ENCODE data around the gene SPEM2. TPM values are rescaled to one million over a fixed set of nuclear protein-coding genes. Genes with fewer than 3 reads are reported as not detected.

The SPEM2 gene
- total RNA-seq, 6 experiments from 2014 or later: not detected

DNA sequence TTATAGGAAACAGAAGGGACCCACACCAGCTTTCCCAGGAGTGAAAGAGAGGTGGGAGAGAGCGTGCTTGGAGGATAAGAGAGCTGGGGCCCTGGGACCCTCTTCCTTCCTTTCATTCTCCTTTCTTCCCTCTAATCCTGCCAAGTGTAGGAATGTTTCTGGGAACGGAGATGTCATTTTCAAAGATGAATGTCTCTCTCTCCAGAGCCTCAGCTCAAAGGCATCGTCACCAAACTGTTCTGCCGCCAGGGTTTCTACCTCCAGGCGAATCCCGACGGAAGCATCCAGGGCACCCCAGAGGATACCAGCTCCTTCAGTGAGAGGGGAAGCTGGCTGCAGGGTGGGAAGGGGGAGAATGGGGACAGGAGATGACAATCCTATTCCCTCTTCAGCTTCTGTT lies 15.8 kb downstream of the SPEM2 start:
- Mint-ChIP-seq H3K27me3 (ENCODE audit: insufficient read depth) (peaks cover 30% of the 10 kb centered on the region), H3K4me1 (ENCODE audit: low read depth) (peaks cover 47% of the 10 kb centered on the region), H3K27ac (no peak overlapping the region), H3K9me3 (no peaks in the 10 kb centered on the region), H3K36me3 (ENCODE audit: low read depth) (no peaks in the 10 kb centered on the region; the same call in 1 of the 2 replicates), H3K4me3 (no peak overlapping the region)
- TF ChIP-seq, protein P1, sequence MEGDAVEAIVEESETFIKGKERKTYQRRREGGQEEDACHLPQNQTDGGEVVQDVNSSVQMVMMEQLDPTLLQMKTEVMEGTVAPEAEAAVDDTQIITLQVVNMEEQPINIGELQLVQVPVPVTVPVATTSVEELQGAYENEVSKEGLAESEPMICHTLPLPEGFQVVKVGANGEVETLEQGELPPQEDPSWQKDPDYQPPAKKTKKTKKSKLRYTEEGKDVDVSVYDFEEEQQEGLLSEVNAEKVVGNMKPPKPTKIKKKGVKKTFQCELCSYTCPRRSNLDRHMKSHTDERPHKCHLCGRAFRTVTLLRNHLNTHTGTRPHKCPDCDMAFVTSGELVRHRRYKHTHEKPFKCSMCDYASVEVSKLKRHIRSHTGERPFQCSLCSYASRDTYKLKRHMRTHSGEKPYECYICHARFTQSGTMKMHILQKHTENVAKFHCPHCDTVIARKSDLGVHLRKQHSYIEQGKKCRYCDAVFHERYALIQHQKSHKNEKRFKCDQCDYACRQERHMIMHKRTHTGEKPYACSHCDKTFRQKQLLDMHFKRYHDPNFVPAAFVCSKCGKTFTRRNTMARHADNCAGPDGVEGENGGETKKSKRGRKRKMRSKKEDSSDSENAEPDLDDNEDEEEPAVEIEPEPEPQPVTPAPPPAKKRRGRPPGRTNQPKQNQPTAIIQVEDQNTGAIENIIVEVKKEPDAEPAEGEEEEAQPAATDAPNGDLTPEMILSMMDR (IDR thresholded peaks at IDR 0.05): peak; percentile 1; the same call in 1 of the 2 replicates
- no peak for DNase-seq

DNA sequence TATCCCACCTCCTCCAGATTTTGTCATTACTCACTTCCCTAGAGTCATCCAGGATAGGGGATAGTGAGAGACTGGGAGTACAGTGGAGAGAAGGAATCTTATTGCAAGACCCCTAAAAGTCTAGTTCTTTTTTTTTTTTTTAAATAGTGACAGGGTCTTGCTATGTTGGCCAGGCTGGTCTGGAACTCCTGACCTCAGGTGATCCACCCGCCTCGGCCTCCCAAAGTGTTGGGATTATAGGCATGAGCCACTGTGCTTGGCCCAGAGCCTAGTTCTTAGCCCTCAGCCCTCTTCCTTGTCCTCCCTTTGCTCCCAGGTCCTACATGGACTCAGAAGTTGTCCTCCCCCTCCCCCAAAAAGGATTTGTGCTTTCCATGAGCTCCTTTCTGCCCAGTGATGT lies 16.7 kb downstream of the SPEM2 start:
- TF ChIP-seq, protein P1 (IDR thresholded peaks at IDR 0.05): no peak
- Mint-ChIP-seq H3K27ac (no peak overlapping the region), H3K4me1 (ENCODE audit: low read depth) (peaks cover 38% of the 10 kb centered on the region), H3K9me3 (no peaks in the 10 kb centered on the region), H3K4me3 (no peak overlapping the region), H3K27me3 (ENCODE audit: insufficient read depth) (peaks cover 36% of the 10 kb centered on the region), H3K36me3 (ENCODE audit: low read depth) (no peaks in the 10 kb centered on the region; the same call in 1 of the 2 replicates)
- DNase-seq: no peak

DNA sequence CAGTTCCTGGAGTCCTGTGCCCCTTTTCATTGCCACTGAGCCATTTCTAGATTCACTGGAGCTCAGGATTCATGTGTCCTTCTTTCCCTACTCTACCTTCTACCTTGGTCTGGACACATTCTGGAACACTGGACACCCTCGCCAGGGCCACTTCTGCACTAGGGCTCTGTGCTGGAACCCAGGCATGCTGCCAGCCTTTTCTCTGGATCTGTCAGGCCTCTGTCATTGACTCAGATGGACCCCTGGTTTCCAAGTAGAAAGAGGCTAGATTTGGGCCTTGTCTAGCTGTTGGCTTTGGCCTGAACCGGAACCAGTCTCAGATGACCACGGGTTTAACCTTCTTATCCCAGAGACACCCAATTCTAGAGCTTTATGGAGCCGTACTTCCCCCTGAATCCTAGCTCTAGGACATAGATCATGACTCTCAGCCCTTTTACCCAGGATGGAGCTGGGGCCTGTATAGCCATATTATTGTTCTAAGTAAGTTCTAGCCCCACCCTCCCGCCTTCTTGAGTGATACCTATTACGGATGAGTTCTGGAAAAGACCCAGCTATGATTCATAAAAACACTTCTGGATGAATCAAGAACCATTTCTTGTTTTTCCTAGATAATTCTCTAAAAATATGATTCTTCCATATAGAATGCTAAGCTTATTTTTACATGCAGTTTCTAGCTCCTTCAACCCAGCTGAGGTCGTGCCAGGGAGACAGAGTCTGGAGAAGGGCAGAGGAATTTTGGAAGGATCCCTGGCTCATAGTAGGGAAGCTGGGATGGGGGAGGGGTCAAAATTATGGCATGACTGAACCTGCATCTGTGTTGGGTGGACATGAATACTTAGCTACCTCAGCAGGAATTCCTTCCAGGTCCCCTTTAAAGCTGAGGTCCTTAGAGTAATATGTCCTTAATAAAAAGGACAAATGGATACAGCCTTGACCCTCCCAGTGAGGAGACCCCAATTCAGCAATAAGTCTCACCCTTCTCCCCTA lies 18.4 kb downstream of the SPEM2 start:
- no peaks in the 10 kb centered on the region for H3K36me3 Mint-ChIP-seq (ENCODE audit: low read depth)
- H3K27me3 Mint-ChIP-seq (ENCODE audit: insufficient read depth): peaks cover 28% of the 10 kb centered on the region
- H3K4me3 Mint-ChIP-seq: no peak overlapping the region
- no peak overlapping the region for H3K27ac Mint-ChIP-seq
- TF ChIP-seq, protein P1 (IDR thresholded peaks at IDR 0.05): no peak
- DNase-seq: no peak
- no peaks in the 10 kb centered on the region; the same call in 1 of the 2 replicates for H3K9me3 Mint-ChIP-seq
- H3K4me1 Mint-ChIP-seq (ENCODE audit: low read depth): peaks cover 32% of the 10 kb centered on the region

DNA sequence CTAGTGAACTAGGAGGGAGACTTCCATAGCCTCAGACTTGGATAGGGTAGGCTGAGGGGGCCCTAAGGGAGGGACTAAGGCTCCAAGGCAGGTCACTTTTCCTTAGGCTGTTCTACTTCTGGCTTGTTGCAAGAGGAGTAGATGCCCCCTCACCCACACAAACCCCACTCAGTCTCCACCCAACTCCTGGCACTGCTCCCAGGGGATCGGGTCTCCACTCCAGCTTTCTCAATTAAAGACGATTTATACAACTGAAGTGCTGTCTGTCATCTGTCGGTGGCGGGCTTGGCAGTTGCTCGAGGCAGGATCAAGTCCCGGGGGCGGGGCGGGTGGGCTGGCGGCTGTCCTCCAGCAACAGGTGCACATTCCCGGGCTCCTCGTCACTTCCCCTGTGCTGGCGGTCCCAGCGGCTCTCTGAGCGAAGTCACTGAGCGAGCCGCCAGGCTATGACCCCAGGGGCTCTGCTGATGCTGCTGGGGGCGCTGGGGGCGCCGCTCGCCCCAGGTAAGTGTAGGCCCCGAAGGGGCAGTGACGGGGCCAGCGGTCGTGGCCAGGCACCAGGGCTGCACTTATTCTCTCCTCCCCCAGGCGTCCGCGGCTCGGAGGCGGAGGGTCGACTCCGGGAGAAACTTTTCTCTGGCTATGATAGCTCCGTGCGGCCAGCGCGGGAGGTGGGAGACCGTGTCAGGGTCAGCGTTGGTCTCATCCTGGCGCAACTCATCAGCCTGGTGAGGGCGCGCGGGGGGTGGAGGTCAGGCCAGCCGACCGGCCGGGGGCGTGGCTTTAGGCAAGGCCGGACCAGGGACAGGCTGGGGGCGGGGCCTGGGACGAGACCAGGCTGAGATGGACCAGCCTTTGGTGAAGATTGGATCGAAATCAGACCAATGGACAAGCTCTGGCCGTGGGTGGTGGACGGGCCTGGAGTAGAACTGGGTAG lies 19.5 kb downstream of the SPEM2 start, which contains the start of gene CHRNB1:
Gene CHRNB1 (plus strand): TSS at position 380 of the 937 bp plus-strand sequence. CDS start 67 bp downstream, at position 447.
- no peak for DNase-seq
- TF ChIP-seq, protein P1 (IDR thresholded peaks at IDR 0.05): no peak
- Mint-ChIP-seq H3K27ac (no peak within 1 kb of the TSS), H3K9me3 (no peaks in the 10 kb centered on the region; the same call in 1 of the 2 replicates), H3K4me1 (ENCODE audit: low read depth) (peaks cover 32% of the 10 kb centered on the region), H3K27me3 (ENCODE audit: insufficient read depth) (peaks cover 22% of the 10 kb centered on the region), H3K36me3 (ENCODE audit: low read depth) (no peaks in the 10 kb centered on the region), H3K4me3 (peak within 1 kb of the TSS; percentile 50)

DNA sequence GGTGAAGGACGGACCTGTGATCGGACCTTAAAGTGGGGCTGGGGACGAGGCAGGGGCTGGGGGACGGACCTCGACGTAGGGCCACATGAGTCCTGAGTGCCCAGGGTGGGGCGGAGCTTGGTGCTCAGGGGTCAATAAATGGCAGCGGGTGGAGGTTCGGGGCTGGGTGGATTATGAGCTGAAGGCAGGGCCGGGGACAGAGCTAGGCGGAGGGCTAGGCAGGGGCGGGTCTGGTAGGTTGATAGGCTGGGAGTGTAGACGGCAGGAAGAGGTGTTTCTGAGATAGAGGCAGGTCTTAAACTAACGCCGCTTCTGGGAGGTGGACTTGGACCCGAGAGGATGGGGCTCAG lies 20.2 kb downstream of the SPEM2 start:
- H3K9me3 Mint-ChIP-seq: no peaks in the 10 kb centered on the region; the same call in 1 of the 2 replicates
- peaks cover 22% of the 10 kb centered on the region for H3K27me3 Mint-ChIP-seq (ENCODE audit: insufficient read depth)
- DNase-seq: no peak
- TF ChIP-seq, protein P1 (IDR thresholded peaks at IDR 0.05): no peak
- H3K4me1 Mint-ChIP-seq (ENCODE audit: low read depth): peaks cover 31% of the 10 kb centered on the region
- H3K27ac Mint-ChIP-seq: no peak overlapping the region
- H3K4me3 Mint-ChIP-seq: peak overlapping the region; percentile 50
- no peaks in the 10 kb centered on the region for H3K36me3 Mint-ChIP-seq (ENCODE audit: low read depth)
